NB4 (cell line): Measurements from ENCODE around the gene GOLGA6L10.
"Not testable (repeated sequence)": the region's sequence is repeated elsewhere in the genome, so short reads cannot be mapped to it uniquely, and the experiment has no call there.

Experiments used
- DNase-seq: peaks from one replicate; pipeline ENCODE4 v3.0.0; 2010; ENCODE audit warnings: low read depth
- H3K4me3 ChIP-seq: one replicate; pipeline ENCODE4 v1.5.1; 2011; ENCODE audit warnings: mild to moderate bottlenecking, low read depth, low read length, moderate library complexity
- CTCF ChIP-seq: IDR thresholded peaks from one replicate; pipeline ENCODE4 v1.5.1; 2012; ENCODE audit warnings: low read depth, low read length
- MAX ChIP-seq: IDR thresholded peaks from 2 replicates; pipeline ENCODE4 v1.6.1; 2011; ENCODE audit warnings: low read depth, low read length
- MYC ChIP-seq: IDR thresholded peaks from 2 replicates; pipeline ENCODE4 v1.6.1; 2011; ENCODE audit warnings: low read depth, low read length
- POLR2A ChIP-seq: IDR thresholded peaks from 2 replicates; pipeline ENCODE4 v1.6.1; 2011; ENCODE audit warnings: mild to moderate bottlenecking; ENCODE audit not compliant: insufficient read length; ENCODE audit errors: extremely low read depth

The GOLGA6L10 gene

GRCh38 chr15:82349375-82349774 is at the start of gene GOLGA6L10:
GOLGA6L10 (minus strand) TSS chr15:82349475; CDS start chr15:82349375, 100 bp downstream.
- DNase-seq, H3K4me3 ChIP-seq: not testable (repeated sequence)

DNA sequence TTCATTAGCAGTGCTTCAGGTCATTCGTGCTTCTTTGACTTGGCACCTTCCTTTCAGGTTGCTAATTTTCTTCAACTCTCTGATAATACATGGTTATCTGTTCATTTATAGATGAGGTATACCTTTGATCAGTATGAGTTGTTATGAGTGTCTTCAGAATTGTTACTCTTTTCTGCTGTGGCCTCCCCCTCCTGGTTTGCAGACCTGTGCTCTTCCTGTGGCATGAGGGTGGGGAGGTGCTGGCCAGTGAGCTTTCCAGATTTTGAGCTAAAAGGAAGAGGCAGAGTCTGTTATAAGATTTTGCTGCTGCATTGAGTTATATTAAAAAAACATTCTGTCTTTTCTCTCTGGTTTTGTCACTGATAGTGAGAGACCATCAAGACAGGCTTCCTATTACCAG is 49.5 kb upstream of the GOLGA6L10 start:
- no peak overlapping the region for H3K4me3 ChIP-seq

DNA sequence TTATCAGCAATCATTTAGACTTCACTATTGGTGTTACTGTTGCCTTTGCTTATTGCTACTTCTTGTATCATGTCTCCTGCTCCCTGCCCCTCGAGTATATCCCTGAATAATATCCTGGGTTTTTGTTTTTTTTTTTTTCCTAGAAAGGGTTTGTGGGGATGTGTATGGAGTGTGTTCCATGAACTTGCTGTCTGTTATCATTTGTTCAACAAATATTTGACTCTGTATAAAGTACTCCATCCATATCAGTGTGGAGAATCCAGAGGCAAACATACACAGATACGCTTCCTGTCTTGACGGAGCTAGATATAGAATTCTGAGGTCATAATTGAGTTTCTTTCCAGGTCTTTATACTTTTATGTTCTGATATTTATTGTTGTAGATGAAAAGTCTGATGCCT is 48.5 kb upstream of the GOLGA6L10 start:
- TF ChIP-seq POLR2A (no peak), CTCF (no peak), MAX (no peak), MYC (no peak)
- no peak overlapping the region for H3K4me3 ChIP-seq
- no peak for DNase-seq

More for the DNA sequence above, 49.5 kb upstream of the GOLGA6L10 start:
- no peak for DNase-seq
- TF ChIP-seq POLR2A = no peak
- no peak for TF ChIP-seq MYC
- no peak for TF ChIP-seq MAX
- TF ChIP-seq CTCF = no peak

DNA sequence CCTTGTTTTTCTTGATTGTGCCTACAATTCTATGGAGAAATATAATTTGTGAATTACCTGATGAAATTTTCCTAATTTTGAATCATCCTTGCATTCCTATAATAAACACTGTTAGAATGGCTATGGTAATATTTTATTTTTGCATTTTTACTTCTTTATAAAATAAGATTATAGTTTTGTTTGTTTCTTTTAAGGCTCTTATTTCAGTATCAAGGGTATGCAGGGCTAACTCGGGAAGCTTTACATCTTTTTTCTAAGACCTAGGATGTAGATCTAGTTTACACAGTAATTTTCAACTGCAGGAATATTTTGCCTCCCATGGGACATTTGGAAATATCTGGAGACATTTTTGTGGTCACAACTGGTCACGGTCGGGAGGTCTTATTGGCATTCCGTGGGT is 46.5 kb upstream of the GOLGA6L10 start:
- not testable (repeated sequence) for H3K4me3 ChIP-seq, DNase-seq

- DNase-seq = no peak
- TF ChIP-seq CTCF (no peak), MAX (no peak), POLR2A (no peak), MYC (no peak)
- no peak overlapping the region for H3K4me3 ChIP-seq
Observed at GRCh38 chr15:82393671-82394070, 44.4 kb upstream of the GOLGA6L10 start.

DNA sequence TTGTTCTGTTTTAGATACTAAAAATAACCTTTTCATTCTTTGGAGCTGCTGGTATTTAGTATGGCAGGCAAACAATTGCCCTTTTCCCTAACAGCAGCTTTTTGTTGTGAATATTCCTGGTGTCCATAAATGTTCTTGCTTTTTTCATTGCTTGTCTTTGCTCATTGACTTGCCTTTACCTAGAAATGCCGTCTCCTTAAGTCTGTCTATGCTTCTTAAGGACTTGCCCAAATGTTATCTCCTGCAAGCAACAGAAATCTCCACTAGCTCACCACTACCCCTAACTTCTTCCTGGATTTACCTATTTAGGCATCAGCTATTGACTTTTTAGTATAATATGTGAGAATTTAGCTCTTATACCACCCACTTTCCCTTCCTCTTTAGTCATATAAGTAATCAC is 42.8 kb upstream of the GOLGA6L10 start:
- not testable (repeated sequence) for H3K4me3 ChIP-seq, DNase-seq

- H3K4me3 ChIP-seq, DNase-seq: not testable (repeated sequence)
Observed at GRCh38 chr15:82390152-82390551, 40.9 kb upstream of the GOLGA6L10 start.

DNA sequence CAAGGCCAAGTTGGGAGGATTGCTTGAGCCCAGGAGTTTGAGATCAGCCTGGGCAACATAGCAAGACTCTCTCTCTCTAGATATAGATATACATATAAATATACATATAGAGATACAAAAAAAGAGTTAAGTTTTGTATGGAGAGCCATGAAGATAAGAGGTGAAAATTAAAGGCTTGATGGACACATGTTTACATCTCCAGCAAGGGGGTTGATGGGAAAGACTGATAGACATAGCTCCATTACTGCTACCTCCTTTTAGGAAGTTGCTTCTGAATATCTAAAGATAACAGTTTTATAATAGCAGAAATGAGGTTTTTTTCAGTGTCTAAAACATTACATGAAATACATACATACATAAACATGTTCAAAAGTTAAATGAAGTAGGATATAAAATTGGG is 37.9 kb upstream of the GOLGA6L10 start:
- H3K4me3 ChIP-seq, DNase-seq: not testable (repeated sequence)

- not testable (repeated sequence) for H3K4me3 ChIP-seq, DNase-seq
Observed at GRCh38 chr15:82381330-82381955, 32.2 kb upstream of the GOLGA6L10 start.

DNA sequence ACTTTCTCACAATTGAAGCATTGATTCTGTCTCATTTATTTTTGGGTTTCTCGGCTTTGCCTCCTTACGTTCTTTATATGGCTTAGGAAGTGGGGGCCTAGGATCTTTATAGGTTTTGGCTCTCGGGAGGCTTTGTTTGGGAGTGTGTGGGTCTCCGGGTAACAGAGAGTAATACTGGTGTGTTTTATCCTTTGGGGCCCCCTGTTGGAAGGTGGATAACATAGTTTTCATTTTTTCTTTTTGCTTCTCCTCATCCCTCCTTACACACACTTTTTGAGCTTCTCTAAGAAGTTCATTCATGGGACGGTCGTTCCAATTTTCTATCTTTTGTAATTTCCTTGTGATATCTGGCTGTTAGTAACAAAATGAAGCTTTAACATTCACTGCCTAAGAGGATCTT is 30.3 kb upstream of the GOLGA6L10 start:
- H3K4me3 ChIP-seq, DNase-seq: not testable (repeated sequence)
- peak; percentile 2 for TF ChIP-seq CTCF

DNA sequence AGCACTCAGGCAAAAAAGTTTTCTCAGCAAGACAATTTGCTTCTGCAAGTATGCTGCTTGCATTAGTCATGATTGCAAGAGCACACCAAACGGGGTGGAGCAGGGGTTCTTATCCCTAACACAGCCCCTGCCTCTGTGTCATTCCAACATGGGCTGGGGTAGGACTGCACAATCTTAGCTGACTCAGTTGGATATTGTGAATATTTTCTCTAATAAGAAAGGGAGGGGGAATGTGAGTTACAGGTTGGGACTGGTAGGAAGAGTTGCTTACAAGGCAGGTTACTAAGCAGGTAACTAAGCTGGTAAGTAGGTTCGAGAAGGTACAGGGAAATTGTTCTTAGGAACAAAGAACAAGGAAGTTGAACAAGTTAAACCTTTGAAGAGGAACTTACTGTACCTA is 24.4 kb upstream of the GOLGA6L10 start:
- not testable (repeated sequence) for H3K4me3 ChIP-seq, DNase-seq
